ENCODE data around the gene MTCL1. TPM values are rescaled to one million over a fixed set of nuclear protein-coding genes. Genes with fewer than 3 reads are reported as not detected.

Gene MTCL1
- polyA plus RNA-seq, 3 donors, result not detected

DNA sequence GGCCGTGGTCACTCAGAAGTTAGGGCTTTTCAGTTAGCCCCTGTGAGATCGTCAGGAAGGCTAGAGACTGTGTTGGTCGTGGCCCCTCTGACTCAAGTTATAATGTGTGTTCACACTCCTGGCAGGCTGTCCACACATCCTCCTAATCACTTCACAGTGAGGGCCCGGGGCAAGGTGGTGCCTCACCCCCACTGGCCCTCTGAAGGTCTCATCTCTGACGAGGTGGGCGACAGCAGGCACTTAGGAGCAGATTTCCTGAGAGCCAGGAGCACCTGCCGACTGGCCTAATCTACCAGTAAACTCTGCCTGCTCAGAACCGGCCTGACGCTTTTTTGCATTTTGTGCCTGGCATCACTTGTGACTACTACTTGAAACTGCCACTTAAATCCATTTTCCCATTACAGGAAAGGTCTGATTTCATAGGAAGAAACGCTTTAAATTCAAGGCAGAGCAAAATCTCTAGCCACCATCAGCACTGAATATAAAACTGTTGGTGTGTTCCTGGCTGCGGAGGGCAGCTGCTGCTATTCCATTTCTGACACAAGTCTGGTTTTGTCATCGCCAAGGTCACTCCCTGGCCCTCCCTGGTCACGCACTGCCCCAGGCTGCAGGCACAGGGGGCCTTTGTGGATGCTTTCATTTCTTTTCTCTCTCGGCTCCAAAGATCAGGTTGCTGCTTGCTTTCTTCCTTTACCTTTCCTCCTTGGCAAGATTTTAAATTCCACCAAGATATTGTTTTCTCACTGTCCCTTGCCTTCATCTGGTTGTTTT is 48.1 kb upstream of the MTCL1 start:
- no peak for DNase-seq
- peaks cover 0 to 3% of the 10 kb centered on the region in 2 donors for H3K4me1 ChIP-seq (ENCODE audit: control insufficient read depth in 1 of 2, insufficient read depth in 2 of 2, low read length in 2 of 2)
- Mint-ChIP-seq H3K9me3 (no peaks in the 10 kb centered on the region), H3K36me3 (no peaks in the 10 kb centered on the region), H3K27ac (no peak overlapping the region), H3K4me1 (peaks cover 8% of the 10 kb centered on the region), H3K27me3 (ENCODE audit: low read depth in 3 of 3) (peaks cover 6 to 13% (median 11%) of the 10 kb centered on the region in 3 donors), H3K4me3 (no peak overlapping the region)
- H3K79me2 ChIP-seq (ENCODE audit: insufficient read depth, low read length), result no peaks in the 10 kb centered on the region
- WGBS (ENCODE audit: insufficient coverage), result 88% methylated on average over 14 of the region's 14 CpGs
- no peak overlapping the region for H3K27ac ChIP-seq (ENCODE audit: low read depth in 1 of 2, low read length in 2 of 2)
- H4K20me1 ChIP-seq (ENCODE audit: insufficient read depth, low read length), result no peaks in the 10 kb centered on the region
- H3K36me3 ChIP-seq (replicated peaks in 1 of 2; ENCODE audit: control insufficient read depth in 1 of 2, insufficient read depth in 2 of 2, low read length in 2 of 2), result no peaks in the 10 kb centered on the region
- intact Hi-C loops (cut with micrococcal nuclease), result no loop called here
- no peak overlapping the region for H3K9ac ChIP-seq (ENCODE audit: insufficient read depth, low read length, poor library complexity, severe bottlenecking)
- no peak overlapping the region for H3K4me3 ChIP-seq (replicated peaks in 1 of 3; ENCODE audit: low read depth in 2 of 3, low read length in 3 of 3)
- no peaks in the 10 kb centered on the region for H3K9me3 ChIP-seq (replicated peaks in 1 of 2; ENCODE audit: control insufficient read depth in 1 of 2, insufficient read depth in 1 of 2, low read length in 2 of 2)
- no peak overlapping the region for H3K4me2 ChIP-seq (replicated peaks; ENCODE audit: extremely low read depth, low read length, poor library complexity, severe bottlenecking)
- H3K27me3 ChIP-seq (ENCODE audit: control insufficient read depth in 2 of 2, insufficient read depth in 2 of 2, low read length in 2 of 2), result peaks cover 0 to 6% of the 10 kb centered on the region in 2 donors
- no peak overlapping the region for H2AFZ ChIP-seq (ENCODE audit: insufficient read depth, low read depth, low read length, poor library complexity, severe bottlenecking)
- TF ChIP-seq, protein P1, sequence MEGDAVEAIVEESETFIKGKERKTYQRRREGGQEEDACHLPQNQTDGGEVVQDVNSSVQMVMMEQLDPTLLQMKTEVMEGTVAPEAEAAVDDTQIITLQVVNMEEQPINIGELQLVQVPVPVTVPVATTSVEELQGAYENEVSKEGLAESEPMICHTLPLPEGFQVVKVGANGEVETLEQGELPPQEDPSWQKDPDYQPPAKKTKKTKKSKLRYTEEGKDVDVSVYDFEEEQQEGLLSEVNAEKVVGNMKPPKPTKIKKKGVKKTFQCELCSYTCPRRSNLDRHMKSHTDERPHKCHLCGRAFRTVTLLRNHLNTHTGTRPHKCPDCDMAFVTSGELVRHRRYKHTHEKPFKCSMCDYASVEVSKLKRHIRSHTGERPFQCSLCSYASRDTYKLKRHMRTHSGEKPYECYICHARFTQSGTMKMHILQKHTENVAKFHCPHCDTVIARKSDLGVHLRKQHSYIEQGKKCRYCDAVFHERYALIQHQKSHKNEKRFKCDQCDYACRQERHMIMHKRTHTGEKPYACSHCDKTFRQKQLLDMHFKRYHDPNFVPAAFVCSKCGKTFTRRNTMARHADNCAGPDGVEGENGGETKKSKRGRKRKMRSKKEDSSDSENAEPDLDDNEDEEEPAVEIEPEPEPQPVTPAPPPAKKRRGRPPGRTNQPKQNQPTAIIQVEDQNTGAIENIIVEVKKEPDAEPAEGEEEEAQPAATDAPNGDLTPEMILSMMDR (IDR thresholded peaks at IDR 0.05), result no peak

DNA sequence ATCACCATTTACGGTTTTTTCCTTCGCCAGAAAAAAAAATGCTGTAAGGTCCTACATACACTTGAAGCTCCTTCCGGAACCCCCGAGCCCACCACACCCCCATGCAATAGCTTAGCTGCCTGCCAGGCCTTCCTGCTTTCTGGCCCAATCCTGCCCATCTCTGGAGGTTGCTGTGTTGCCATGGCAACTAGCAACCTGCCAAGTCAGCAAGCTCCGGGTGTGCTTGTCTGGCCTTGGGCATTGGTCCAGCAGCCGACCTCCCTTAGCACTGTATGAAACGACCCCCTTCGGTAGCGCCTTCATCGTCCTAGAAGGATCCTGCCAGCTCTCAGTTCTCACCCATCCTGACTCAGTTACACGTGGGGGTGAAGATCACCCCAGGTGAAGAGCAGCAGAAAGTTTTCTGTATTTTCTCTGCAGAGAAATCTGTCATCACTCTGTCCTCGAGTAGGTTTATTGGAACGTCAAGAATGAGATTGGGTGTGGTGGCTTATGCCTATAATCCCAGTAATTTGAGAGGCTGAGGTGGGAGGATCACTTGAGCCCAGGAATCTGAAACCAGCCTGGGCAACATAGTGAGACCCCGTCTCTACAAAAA is 47.4 kb upstream of the MTCL1 start:
- Histone ChIP-seq H3K27me3 (ENCODE audit: control insufficient read depth in 2 of 2, insufficient read depth in 2 of 2, low read length in 2 of 2) (peaks cover 0 to 6% of the 10 kb centered on the region in 2 donors), H3K27ac (ENCODE audit: low read depth in 1 of 2, low read length in 2 of 2) (no peak overlapping the region), H3K4me3 (replicated peaks in 1 of 3; ENCODE audit: low read depth in 2 of 3, low read length in 3 of 3) (no peak overlapping the region), H3K9me3 (replicated peaks in 1 of 2; ENCODE audit: control insufficient read depth in 1 of 2, insufficient read depth in 1 of 2, low read length in 2 of 2) (no peaks in the 10 kb centered on the region), H3K36me3 (replicated peaks in 1 of 2; ENCODE audit: control insufficient read depth in 1 of 2, insufficient read depth in 2 of 2, low read length in 2 of 2) (no peaks in the 10 kb centered on the region), H4K20me1 (ENCODE audit: insufficient read depth, low read length) (no peaks in the 10 kb centered on the region), H3K4me2 (replicated peaks; ENCODE audit: extremely low read depth, low read length, poor library complexity, severe bottlenecking) (no peak overlapping the region), H2AFZ (ENCODE audit: insufficient read depth, low read depth, low read length, poor library complexity, severe bottlenecking) (no peak overlapping the region), H3K79me2 (ENCODE audit: insufficient read depth, low read length) (no peaks in the 10 kb centered on the region), H3K4me1 (ENCODE audit: control insufficient read depth in 1 of 2, insufficient read depth in 2 of 2, low read length in 2 of 2) (peaks cover 0 to 3% of the 10 kb centered on the region in 2 donors), H3K9ac (ENCODE audit: insufficient read depth, low read length, poor library complexity, severe bottlenecking) (no peak overlapping the region)
- Mint-ChIP-seq H3K9me3 (no peaks in the 10 kb centered on the region), H3K27ac (peak overlapping the region in 1 of 7 donors; percentile 27), H3K27me3 (ENCODE audit: low read depth in 3 of 3) (peaks cover 8 to 16% (median 14%) of the 10 kb centered on the region in 3 donors), H3K36me3 (no peaks in the 10 kb centered on the region), H3K4me3 (no peak overlapping the region), H3K4me1 (peaks cover 8% of the 10 kb centered on the region)
- intact Hi-C loops (cut with micrococcal nuclease), result no loop called here
- TF ChIP-seq, protein P1 (IDR thresholded peaks at IDR 0.05), result no peak
- no peak for DNase-seq
- 79% methylated on average over 11 of the region's 14 CpGs for WGBS (ENCODE audit: insufficient coverage)
